ENCODE results near the gene IARS2. TPM values are rescaled to one million over a fixed set of nuclear protein-coding genes. Genes with fewer than 3 reads are reported as not detected.
A peak's percentile ranks its signal among the peaks of the same experiment; 100 is the strongest.

Gene IARS2
- total RNA-seq, 1 experiment from 2014 or later: 72.9 TPM

- no peak overlapping the region for H3T11ph ChIP-seq (ENCODE audit: low read length)
- no peak overlapping the region for H3K56ac ChIP-seq (ENCODE audit: insufficient read length, low read depth, low read length)
- no peaks in the 10 kb centered on the region for H3K4me1 ChIP-seq (ENCODE audit: insufficient read depth, low read length)
- no peak overlapping the region for H4K5ac ChIP-seq (ENCODE audit: insufficient read length, low read depth, low read length)
- H3K23ac ChIP-seq (ENCODE audit: insufficient read length, low read depth, low read length): no peak overlapping the region
- H3K9me3 ChIP-seq (ENCODE audit: control insufficient read depth, low read depth, low read length): no peaks in the 10 kb centered on the region
- H2BK15ac ChIP-seq (ENCODE audit: low read depth, low read length): no peak overlapping the region
- Mint-ChIP-seq H3K4me1 (peaks cover 8 to 18% of the 10 kb centered on the region in 2 experiments), H3K36me3 (ENCODE audit: insufficient read depth in 1 of 3, low read depth in 3 of 3) (peaks cover 16 to 30% (median 23%) of the 10 kb centered on the region in 3 experiments; a peak in 6 of 7 replicates), H3K27ac (no peak overlapping the region), H3K9me3 (no peaks in the 10 kb centered on the region; a peak in 1 of 5 replicates), H3K27me3 (ENCODE audit: low read depth) (no peaks in the 10 kb centered on the region), H3K4me3 (no peak overlapping the region)
- H3K4ac ChIP-seq (ENCODE audit: low read depth, low read length): no peak overlapping the region
- H3K27ac ChIP-seq (ENCODE audit: insufficient read length, low read depth, low read length): no peak overlapping the region
- H4K20me1 ChIP-seq (ENCODE audit: control insufficient read depth, insufficient read depth, insufficient read length): no peaks in the 10 kb centered on the region
- no peak overlapping the region for H2AK5ac ChIP-seq (ENCODE audit: insufficient read length, low read length)
- peaks cover 11% of the 10 kb centered on the region for H3K23me2 ChIP-seq (ENCODE audit: insufficient read length, low read depth, low read length, poor library complexity, severe bottlenecking)
- no peaks in the 10 kb centered on the region for H3K79me1 ChIP-seq (ENCODE audit: insufficient read depth, low read depth, low read length, poor library complexity, severe bottlenecking)
- no peak overlapping the region for H4K8ac ChIP-seq (replicated peaks; ENCODE audit: insufficient read length, low read depth, low read length)
- no peak overlapping the region for H4K91ac ChIP-seq (ENCODE audit: insufficient read length, low read depth, low read length)
- H3K79me2 ChIP-seq (ENCODE audit: insufficient read depth, low read length): no peaks in the 10 kb centered on the region
- H2BK20ac ChIP-seq (ENCODE audit: low read depth, low read length, poor library complexity, severe bottlenecking): no peak overlapping the region
- no peaks in the 10 kb centered on the region for H3K27me3 ChIP-seq (ENCODE audit: insufficient read depth, low read length)
- TF ChIP-seq CTCF (conservative IDR thresholded peaks at IDR 0.05): no peak
- no peak overlapping the region for H2BK5ac ChIP-seq (ENCODE audit: insufficient read length, low read length)
- no peak overlapping the region for H3K18ac ChIP-seq (ENCODE audit: insufficient read length, low read depth, low read length)
- DNase-seq: no peak
- WGBS (ENCODE audit: extremely low coverage, insufficient read length, low lambda C conversion rate): no CpG with 5 or more reads among the region's 12 CpGs
- no peak overlapping the region for H2BK12ac ChIP-seq (ENCODE audit: insufficient read length, low read depth, low read length)
- H2AFZ ChIP-seq (ENCODE audit: low read length): peak overlapping the region; percentile 87
- no peak overlapping the region for H3K9ac ChIP-seq (ENCODE audit: extremely low read depth, insufficient read length, low read length)
- H3K14ac ChIP-seq (ENCODE audit: insufficient read depth, low read length): no peak overlapping the region
- no peak overlapping the region for H2BK120ac ChIP-seq (ENCODE audit: low read depth, low read length, poor library complexity, severe bottlenecking)
- no peak overlapping the region for H3K4me2 ChIP-seq (ENCODE audit: insufficient read depth, insufficient read length, low read length)
These were observed 444 bp upstream of the IARS2 start for GRCh38 chr1:220093361-220094015.
